A673 (cell line): ENCODE results near the gene ISLR.

Source experiments
- CTCF ChIP-seq: fragments of 300-800, 200-600 bp; sonication (generic); conservative IDR thresholded peaks from 2 replicates; pipeline ENCODE4 v1.5.1; 2017; ENCODE audit warnings: low read depth, mild to moderate bottlenecking, antibody characterized with exemption, low read length, moderate library complexity, mixed read lengths
- EZH2 ChIP-seq: fragments of 200-600 bp; sonication (generic); IDR thresholded peaks from 2 replicates; pipeline ENCODE4 v1.6.1; 2017; ENCODE audit warnings: borderline replicate concordance, low read depth, mild to moderate bottlenecking, mixed read lengths, antibody characterized with exemption, low read length; ENCODE audit not compliant: poor library complexity, severe bottlenecking

- no peak for TF ChIP-seq CTCF
- TF ChIP-seq EZH2 = no peak
These were observed 26.5 kb upstream of the ISLR start for GRCh38 chr15:74147051-74147450.
